Right atrium auricular region (tissue), 2 donors: Measurements from ENCODE around the gene FHL1. TPM values are rescaled to one million over a fixed set of nuclear protein-coding genes. Genes with fewer than 3 reads are reported as not detected.

ENCODE experiments used
- DNase-seq: peaks from one replicate; pipeline ENCODE4 v3.0.0-alpha.2; 2019; ENCODE audit warnings: low spot score
- H3K27ac ChIP-seq, 2 donors: fragments of 200-600 bp; sonication (generic); 1 replicate in 1 of 2; 2 replicates in 1 of 2; pipeline ENCODE4 v1.5.1; 2016 to 2019
- H3K27me3 ChIP-seq, 2 donors: fragments of 200-600 bp; sonication (generic); one replicate each; pipeline versions ENCODE4 v1.5.1 to v1.6.0; 2017 to 2019
- H3K36me3 ChIP-seq: fragments of 200-600 bp; sonication (generic); one replicate; pipeline ENCODE4 v1.5.1; 2016
- H3K4me1 ChIP-seq, 2 donors: fragments of 200-600 bp; sonication (generic); one replicate each; pipeline versions ENCODE4 v1.5.1 to v1.6.0; 2017 to 2019
- H3K4me3 ChIP-seq, 2 donors: fragments of 200-600 bp; sonication (generic); 1 replicate in 1 of 2; 2 replicates in 1 of 2; pipeline ENCODE4 v1.5.1; 2017 to 2019; ENCODE audit warnings: mild to moderate bottlenecking in 1 of 2, moderate library complexity in 1 of 2
- H3K9me3 ChIP-seq, 2 donors: fragments of 200-600 bp; sonication (generic); one replicate each; pipeline ENCODE4 v1.5.1; 2019
- total RNA-seq, 2 donors: library from RNA; depleted of rRNA; stranded (reverse); fragments of >200 nt; gene quantifications; one replicate each; pipeline ENCODE4 v1.1.0, GENCODE V29; 2016
- TF ChIP-seq, protein P1 (sequence below), 2 donors: fragments of 200-600 bp; sonication (generic); IDR thresholded peaks; one replicate each; pipeline ENCODE4 v1.5.1; 2019; ENCODE audit warnings: antibody characterized with exemption in 2 of 2

Gene FHL1
- total RNA-seq, 2 donors from 2014 or later: 869 to 2,468 TPM

- H3K9me3 ChIP-seq: no peaks in the 10 kb centered on the region
- no peaks in the 10 kb centered on the region for H3K27me3 ChIP-seq
- peaks cover 27% of the 10 kb centered on the region for H3K36me3 ChIP-seq
- peaks cover 0 to 59% of the 10 kb centered on the region in 2 donors for H3K4me1 ChIP-seq
- H3K4me3 ChIP-seq: peak overlapping the region; percentile 30 to 40
- TF ChIP-seq, protein P1, sequence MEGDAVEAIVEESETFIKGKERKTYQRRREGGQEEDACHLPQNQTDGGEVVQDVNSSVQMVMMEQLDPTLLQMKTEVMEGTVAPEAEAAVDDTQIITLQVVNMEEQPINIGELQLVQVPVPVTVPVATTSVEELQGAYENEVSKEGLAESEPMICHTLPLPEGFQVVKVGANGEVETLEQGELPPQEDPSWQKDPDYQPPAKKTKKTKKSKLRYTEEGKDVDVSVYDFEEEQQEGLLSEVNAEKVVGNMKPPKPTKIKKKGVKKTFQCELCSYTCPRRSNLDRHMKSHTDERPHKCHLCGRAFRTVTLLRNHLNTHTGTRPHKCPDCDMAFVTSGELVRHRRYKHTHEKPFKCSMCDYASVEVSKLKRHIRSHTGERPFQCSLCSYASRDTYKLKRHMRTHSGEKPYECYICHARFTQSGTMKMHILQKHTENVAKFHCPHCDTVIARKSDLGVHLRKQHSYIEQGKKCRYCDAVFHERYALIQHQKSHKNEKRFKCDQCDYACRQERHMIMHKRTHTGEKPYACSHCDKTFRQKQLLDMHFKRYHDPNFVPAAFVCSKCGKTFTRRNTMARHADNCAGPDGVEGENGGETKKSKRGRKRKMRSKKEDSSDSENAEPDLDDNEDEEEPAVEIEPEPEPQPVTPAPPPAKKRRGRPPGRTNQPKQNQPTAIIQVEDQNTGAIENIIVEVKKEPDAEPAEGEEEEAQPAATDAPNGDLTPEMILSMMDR (IDR thresholded peaks at IDR 0.05): no peak
- peak overlapping the region; percentile 58 to 84 for H3K27ac ChIP-seq
- DNase-seq: no peak
Observed at GRCh38 chrX:136196691-136197155, 49.4 kb downstream of the FHL1 start.

DNA sequence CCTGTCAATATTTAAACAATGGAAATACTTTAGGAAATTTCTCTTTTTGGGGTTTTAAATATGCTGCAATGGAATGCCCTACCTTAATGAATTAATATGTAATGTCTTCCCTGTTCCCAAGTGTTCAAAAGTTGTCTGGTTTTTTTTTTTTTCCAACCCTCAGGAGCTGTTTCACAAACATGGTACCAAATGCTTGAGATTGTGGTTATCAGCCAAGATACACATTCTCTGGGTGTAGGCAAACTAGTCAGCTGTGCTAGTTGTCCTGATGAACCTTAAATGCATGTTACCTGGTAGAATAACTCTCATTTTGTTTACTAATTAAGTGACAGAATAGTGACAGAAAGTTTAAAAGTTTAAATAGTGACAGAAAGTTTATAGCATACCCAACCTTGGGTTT is 50.7 kb downstream of the FHL1 start:
- H3K27ac ChIP-seq: peak overlapping the region; percentile 58 to 84
- no peak for DNase-seq

DNA sequence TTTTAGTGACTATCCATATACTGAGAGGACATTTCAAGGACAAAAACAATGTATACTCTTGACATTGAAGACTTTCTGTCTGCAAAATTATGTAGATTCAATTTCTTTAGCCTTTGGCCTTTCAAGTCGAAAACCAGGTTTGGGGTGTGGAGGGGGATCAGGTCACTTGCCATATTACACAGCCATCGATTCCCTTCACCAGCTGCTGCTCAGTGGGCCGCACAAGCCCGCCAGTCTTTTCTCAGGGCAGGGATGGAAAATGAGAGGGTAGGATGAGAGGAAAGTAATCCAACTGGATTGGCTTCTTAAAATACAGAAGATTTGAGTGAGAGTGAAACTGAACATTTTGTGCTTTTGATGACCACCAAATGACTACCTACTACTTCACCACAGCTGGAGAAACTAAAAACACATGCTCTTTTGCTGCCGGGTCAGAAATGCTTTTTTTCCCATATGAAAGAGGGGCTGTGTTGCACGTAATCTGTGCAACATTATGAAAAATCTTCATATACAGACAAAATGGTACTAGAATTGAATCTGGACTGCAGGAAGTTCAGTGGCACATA is 51.4 kb downstream of the FHL1 start:
- Histone ChIP-seq H3K36me3 (peaks cover 27% of the 10 kb centered on the region), H3K27ac (peak overlapping the region; percentile 58 to 84), H3K4me3 (peak overlapping the region; percentile 30 to 40), H3K4me1 (peaks cover 0 to 43% of the 10 kb centered on the region in 2 donors), H3K27me3 (no peaks in the 10 kb centered on the region), H3K9me3 (no peaks in the 10 kb centered on the region)
- no peak for DNase-seq
- TF ChIP-seq, protein P1 (IDR thresholded peaks at IDR 0.05): no peak

More for the DNA sequence above, 50.7 kb downstream of the FHL1 start:
- H3K4me1 ChIP-seq: peaks cover 0 to 47% of the 10 kb centered on the region in 2 donors
- no peaks in the 10 kb centered on the region for H3K27me3 ChIP-seq
- TF ChIP-seq, protein P1 (IDR thresholded peaks at IDR 0.05): no peak
- H3K4me3 ChIP-seq: peak overlapping the region; percentile 30 to 40
- peaks cover 27% of the 10 kb centered on the region for H3K36me3 ChIP-seq
- no peaks in the 10 kb centered on the region for H3K9me3 ChIP-seq

GRCh38 chrX:136199365-136199764 is 52.0 kb downstream of the FHL1 start:
- no peaks in the 10 kb centered on the region for H3K9me3 ChIP-seq
- H3K27ac ChIP-seq: peak overlapping the region; percentile 58 to 84
- H3K4me3 ChIP-seq: peak overlapping the region; percentile 30 to 40
- H3K27me3 ChIP-seq: no peaks in the 10 kb centered on the region
- no peak for DNase-seq
- H3K36me3 ChIP-seq: peaks cover 27% of the 10 kb centered on the region
- H3K4me1 ChIP-seq: peaks cover 0 to 44% of the 10 kb centered on the region in 2 donors
- TF ChIP-seq, protein P1 (IDR thresholded peaks at IDR 0.05): no peak

GRCh38 chrX:136200466-136200865 is 53.1 kb downstream of the FHL1 start:
- H3K36me3 ChIP-seq: peaks cover 27% of the 10 kb centered on the region
- H3K9me3 ChIP-seq: no peaks in the 10 kb centered on the region
- H3K4me3 ChIP-seq: peak overlapping the region; percentile 10 to 40
- TF ChIP-seq, protein P1 (IDR thresholded peaks at IDR 0.05): peak in 1 of 2 donors; percentile 62
- peak overlapping the region; percentile 58 to 84 for H3K27ac ChIP-seq
- no peak for DNase-seq
- H3K4me1 ChIP-seq: peaks cover 0 to 45% of the 10 kb centered on the region in 2 donors
- H3K27me3 ChIP-seq: no peaks in the 10 kb centered on the region
